NCI-H460 (cell line): ENCODE measurements around the gene FRMD4A. TPM values are rescaled to one million over a fixed set of nuclear protein-coding genes. Genes with fewer than 3 reads are reported as not detected.

ENCODE experiments used
- DNase-seq: peaks from one replicate; pipeline ENCODE4 v3.0.0-alpha.2; 2016; ENCODE audit warnings: low read depth; ENCODE audit errors: extremely low read depth
- total RNA-seq: library from RNA; depleted of rRNA; stranded (reverse); fragments of >200 nt; shearing (Covaris generic); gene quantifications from 2 replicates; pipeline ENCODE4 v1.2.3, GENCODE V29; 2014

Gene FRMD4A
- total RNA-seq, 1 experiment from 2014 or later: 4.2 TPM

GRCh38 chr10:14296065-14296709 is 34.5 kb downstream of the FRMD4A start:
- no peak for DNase-seq

- DNase-seq: no peak
These were observed 36.2 kb downstream of the FRMD4A start for GRCh38 chr10:14294347-14295059.

GRCh38 chr10:14293526-14293925 is 37.2 kb downstream of the FRMD4A start:
- DNase-seq: no peak

- DNase-seq: no peak
These were observed 39.4 kb downstream of the FRMD4A start for GRCh38 chr10:14291296-14291695.

- DNase-seq: no peak
These were observed 44.7 kb downstream of the FRMD4A start for GRCh38 chr10:14285941-14286560.

GRCh38 chr10:14282276-14282675 is 48.4 kb downstream of the FRMD4A start:
- DNase-seq: no peak

GRCh38 chr10:14278533-14278932 is 52.2 kb downstream of the FRMD4A start:
- DNase-seq: no peak

- no peak for DNase-seq
These were observed 54.5 kb downstream of the FRMD4A start for GRCh38 chr10:14276210-14276609.

GRCh38 chr10:14271621-14272020 is 59.1 kb downstream of the FRMD4A start:
- DNase-seq: no peak

- DNase-seq: no peak
These were observed 60.4 kb downstream of the FRMD4A start for GRCh38 chr10:14270370-14270769.

GRCh38 chr10:14265709-14266108 is 65.0 kb downstream of the FRMD4A start:
- DNase-seq: no peak

- DNase-seq: no peak
These were observed 67.8 kb downstream of the FRMD4A start for GRCh38 chr10:14262836-14263425.

- DNase-seq: no peak
These were observed 69.4 kb downstream of the FRMD4A start for GRCh38 chr10:14261336-14261735.

GRCh38 chr10:14259696-14260566 is 70.8 kb downstream of the FRMD4A start:
- no peak for DNase-seq

- DNase-seq: no peak
These were observed 76.4 kb downstream of the FRMD4A start for GRCh38 chr10:14254368-14254767.

- DNase-seq: no peak
These were observed 77.0 kb downstream of the FRMD4A start for GRCh38 chr10:14253711-14254110.

GRCh38 chr10:14253079-14253478 is 77.6 kb downstream of the FRMD4A start:
- DNase-seq: no peak

GRCh38 chr10:14250496-14251076 is 80.1 kb downstream of the FRMD4A start:
- no peak for DNase-seq

GRCh38 chr10:14247377-14248116 is 83.2 kb downstream of the FRMD4A start:
- DNase-seq: no peak
